NCI-H226 (cell line): ENCODE results near the gene ZNF358.

Source experiments
- DNase-seq: peaks from one replicate; pipeline ENCODE4 v3.0.0-alpha.2; 2015

ZNF358 gene

DNA sequence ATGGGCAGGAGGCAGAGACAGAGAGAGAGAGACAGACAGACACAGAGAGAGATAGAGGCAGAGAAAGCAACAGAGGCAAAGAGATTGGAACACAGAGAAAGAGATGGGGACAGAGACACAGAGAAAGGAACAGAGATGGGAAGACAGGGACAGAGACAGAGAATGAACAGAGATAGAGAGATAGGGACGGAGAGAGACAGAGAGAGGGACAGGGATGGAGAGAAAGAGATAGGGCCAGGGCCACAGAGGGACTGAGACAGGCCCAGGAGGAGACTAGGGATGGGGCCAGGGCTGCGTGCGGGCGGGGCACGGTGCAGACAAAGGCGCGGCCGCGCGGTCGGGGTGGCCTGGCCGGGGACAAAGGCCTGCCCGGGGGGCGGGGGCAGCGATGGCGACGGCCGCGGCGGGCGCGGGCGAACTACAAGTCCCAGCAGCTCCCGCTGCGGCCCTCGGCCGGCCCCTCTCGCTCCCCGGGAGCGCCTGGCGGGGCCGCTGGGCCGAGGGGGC lies at the start of gene ZNF358:
ZNF358 (plus strand) TSS at position 459 of the 507 bp plus-strand sequence. CDS start 3,140 bp downstream, outside the sequence.
- DNase-seq, result no peak

DNA sequence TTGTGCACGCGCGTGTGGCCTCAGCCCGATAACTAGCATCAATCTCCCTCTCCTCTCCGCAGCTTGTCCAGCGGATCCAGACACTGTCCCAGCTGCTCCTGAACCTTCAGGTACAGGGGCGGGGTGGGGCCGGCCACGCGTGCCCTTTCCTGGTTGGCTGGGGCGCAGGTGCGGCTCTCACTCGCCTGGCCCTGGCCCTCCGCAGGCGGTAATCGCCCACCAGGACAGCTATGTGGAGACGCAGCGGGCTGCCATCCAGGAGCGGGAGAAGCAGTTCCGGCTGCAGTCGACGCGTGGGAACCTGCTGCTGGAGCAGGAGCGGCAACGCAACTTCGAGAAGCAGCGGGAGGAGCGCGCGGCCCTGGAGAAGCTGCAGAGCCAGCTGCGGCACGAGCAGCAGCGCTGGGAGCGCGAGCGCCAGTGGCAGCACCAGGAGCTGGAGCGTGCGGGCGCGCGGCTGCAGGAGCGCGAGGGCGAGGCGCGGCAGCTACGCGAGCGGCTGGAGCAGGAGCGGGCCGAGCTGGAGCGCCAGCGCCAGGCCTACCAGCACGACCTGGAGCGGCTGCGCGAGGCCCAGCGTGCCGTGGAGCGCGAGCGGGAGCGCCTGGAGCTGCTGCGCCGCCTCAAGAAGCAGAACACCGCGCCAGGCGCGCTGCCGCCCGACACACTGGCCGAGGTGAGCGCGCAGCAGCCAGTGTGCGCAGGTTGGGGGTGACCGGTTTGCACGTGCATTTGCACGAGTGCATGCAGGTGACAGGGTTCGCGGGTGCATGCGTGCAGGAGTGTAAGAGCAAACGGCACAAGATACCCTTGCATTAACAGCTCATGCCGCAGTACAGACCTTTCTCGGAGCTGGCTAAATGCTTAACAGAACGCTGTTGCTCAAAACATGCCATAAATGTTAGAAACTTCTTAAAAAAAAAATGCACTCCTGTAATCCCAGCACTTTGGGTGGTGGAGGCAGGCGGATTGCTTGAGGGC lies 48.6 kb upstream of the ZNF358 start:
- no peak for DNase-seq

DNA sequence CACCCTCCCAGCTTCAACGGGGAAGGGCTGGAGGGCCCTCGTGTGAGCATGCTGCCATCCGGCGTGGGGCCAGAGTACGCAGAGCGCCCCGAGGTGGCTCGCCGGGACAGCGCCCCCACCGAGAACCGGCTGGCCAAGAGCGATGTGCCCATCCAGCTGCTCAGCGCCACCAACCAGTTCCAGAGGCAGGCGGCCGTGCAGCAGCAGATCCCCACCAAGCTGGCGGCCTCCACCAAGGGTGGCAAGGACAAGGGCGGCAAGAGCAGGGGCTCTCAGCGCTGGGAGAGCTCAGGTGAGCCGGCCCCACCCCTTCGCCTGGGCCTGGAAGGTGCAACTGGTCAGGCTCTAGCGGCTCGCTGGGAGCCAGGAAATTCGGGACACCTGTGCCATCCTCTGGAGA lies 47.1 kb upstream of the ZNF358 start:
- DNase-seq, result no peak

DNA sequence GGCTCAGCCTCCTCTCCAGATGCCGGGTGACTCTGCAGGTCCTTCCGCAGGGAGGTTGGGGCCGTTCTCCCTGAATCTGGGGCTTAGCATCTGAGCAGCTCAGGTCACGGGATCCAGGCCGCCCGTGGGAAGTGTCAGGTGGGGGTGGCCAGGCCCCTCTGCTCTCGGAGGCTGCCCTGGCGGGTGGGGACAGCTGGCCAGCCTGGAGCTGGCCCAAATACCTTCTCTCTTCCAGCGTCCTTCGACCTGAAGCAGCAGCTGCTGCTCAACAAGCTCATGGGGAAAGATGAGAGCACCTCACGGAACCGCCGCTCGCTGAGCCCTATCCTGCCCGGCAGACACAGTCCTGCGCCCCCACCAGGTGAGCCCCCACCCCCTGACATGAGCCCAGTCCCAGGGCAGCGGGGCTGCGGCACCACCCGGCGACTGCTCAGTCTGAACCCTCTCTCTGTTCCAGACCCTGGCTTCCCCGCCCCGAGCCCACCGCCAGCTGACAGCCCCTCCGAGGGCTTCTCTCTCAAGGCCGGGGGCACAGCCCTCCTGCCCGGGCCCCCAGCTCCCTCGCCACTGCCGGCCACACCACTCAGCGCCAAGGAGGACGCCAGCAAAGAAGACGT lies 46.1 kb upstream of the ZNF358 start:
- DNase-seq, result no peak

DNA sequence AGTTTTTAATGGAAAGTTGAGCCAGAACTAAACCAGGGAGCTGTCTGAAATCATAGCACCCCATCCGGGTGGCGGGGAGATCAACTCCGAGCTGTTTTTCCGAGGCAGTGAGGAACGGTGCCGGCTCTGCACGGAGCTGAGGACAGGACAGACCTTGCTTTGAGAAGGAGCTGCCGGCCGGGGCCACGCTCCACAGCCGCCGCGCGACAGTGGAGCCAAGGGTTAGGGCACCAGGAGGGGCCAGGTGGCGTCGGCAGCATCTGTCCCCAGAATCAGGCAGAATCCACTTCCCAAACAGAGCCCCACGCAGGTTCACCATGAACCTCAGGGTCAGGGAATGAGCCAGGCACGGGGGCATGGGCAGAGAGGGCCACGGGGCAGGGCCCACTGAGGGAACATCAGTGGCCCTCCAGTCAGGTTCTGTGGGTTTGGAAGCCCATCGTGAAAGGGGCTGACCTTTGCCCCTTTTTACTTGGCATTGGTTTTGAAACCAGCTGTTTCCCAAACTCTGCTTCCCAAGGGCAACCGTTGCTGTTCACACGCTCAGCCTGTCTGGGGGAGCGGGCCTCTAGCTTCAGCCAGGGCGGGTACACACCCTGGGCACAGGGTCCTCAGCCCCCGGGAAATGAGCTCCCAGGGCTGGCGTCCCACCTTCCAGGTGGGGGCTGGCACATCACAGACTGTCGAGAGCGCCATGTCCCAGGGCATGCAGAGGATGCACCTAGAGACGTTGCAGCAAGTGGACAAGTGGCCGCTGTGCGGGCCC lies 45.2 kb upstream of the ZNF358 start:
- DNase-seq, result no peak

DNA sequence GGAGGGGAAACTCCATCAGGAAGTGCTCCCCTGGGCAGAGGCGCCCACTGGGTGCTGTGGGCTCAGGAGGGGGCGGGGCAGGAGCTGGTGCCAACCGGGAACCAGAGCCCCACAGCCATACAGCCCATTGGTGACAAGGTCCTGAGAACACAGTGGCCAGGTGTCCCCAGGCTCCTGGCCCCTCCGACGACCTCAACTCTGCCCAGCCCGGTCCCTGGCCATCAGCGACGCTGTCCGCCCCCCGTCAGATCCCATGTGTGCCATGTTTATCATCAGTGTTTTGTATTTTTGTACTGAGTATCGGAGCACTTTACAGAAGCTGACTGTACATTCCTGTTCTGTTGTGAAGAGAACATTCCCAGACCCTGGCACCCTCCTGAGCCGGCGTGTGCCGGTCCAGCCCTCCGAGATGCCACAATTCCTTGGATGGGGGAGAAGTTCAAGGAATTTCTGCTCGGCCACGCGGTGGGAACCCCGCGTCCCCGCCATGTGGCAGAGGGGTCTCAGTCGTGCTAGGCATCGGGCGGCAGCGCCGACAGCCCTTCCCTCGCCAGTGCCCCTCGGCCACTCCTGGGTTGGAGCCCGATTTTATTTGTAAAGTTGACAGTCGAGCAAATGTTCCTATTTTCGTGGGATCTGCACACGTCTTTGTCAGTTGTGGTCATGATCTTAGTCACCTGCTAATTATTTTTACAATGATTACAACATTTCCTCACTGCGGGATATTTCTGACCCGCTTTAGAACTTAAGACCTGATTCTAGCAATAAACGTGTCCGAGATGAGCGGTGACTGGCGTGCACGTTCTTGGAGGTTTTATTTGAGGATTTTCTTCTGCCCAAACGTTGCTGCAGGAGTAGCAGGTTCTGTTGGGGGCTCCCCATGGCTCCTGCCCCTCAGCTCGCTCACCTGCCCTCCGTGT lies 43.9 kb upstream of the ZNF358 start:
- DNase-seq, result no peak

DNA sequence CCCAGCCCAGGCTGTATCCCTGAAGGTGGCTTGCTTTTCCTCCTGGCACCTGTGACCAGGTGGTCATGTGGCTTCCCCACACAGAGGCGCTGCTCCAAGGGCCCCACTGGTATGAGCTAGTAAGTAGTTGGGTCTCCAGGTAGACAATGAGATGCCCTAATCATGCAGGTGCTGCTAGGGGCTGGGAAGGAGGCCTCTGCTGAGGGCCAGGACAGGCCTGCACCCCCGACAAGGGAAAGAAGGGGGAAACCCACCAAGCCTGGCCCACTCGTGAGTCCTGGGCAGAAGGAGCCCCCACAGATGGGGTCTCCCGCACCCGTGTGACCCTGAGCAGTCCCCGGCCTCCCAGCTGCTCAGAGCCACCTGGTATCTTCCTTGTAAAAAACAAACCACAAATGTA lies 40.2 kb upstream of the ZNF358 start:
- no peak for DNase-seq

DNA sequence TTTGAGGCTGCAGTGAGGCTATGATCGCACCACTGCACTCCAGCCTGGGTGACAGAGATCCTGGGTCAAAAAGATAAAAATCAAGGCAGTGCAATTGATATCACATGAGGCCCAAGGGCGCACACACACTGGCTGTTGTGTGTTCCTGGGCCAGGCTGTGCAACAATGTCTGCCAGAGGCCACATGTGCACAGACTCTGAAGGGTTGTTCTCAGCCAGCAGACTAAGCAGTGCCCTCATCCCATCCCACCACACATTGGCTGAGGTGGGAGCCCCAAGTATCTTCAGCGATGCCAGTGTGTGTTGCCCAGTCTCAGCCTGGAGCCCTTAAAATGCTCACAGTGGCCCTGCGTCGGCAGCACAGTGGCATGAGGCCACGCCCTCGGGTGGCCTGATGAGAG lies 39.7 kb upstream of the ZNF358 start:
- DNase-seq, result no peak

DNA sequence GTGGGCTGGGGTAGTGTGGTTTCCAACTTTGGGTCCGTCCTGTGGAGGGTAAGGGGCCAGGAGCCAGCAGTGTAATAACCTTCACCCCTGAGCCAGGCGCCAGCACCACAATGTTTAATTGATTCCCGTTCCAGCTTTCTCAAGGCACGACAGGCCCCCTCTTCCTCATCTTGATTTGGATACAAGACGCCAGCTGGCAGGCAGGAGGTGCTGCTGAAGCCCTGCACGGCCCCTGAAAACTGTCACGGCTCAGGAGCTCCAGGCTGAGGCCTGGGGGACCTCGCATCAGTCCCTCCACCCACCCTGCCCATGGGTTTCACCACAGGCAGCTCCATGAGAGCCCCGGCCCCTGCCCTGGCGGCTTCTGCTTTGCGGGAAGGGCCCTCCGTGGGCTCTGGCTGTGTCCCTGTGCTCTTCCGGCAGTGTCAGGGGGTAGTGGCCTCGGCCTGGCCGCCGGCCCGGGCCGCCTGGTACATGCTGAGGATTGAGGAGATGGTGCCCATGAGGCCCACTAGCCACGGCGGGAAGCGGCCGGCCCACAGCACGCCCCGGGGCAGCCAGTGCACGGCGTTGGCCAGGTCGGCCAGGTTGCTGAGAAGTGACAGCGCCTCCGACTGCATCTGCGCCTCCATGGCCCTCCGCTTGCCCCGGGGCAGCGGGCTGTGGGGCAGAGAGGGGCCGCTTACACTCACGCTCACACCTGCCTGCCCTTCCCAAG lies 39.0 kb upstream of the ZNF358 start:
- DNase-seq, result no peak

DNA sequence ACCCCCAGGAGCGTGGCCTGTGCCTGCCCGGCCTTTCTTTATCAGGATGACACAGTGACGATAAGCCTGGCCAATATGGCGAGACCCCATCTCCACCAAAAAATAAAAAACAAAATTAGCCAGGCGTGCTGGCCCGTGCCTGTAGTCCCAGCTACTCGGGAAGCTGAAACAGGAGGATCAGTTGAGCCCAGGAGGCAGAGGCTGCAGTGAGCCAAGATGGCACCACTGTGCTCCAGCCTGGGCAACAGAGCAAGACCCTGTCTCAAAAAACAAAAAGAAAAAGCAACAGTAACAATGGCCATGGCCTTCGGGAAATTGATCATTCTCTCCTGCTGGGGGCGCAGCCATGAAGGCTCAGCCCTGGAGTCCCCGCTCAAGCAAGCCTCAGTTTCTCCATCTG lies 38.1 kb upstream of the ZNF358 start:
- DNase-seq, result no peak

DNA sequence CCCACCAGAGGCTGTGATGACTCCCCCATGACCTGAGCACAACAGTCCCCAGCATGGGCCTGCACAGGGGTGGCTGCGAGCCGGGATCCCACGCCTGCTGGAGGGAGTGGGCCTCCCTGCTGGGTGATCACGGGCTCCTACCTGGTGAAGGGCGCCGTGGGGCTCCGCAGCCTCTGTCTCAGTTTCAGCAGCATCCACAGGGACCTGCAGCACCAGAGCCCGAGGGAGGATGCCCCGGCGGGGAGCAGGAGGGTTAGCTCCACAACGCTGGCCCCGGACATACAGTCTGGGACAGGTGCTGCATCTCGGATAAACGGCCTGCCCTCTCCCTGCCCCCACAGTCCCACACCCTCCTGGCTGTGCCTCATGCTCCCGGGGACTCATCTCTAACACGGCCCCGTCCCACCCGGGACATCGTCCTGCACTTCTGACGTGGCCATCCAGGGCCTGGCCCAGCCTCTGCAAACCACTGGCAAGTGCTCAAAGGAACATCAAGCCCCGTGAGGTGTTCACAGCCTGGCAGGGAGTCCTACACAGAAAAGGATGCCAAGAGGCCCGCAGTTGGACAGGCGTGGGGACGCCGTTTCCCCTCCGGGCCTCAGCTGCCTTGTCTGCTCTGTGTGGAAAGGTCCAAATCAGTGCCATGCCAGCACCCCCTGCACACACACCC lies 37.6 kb upstream of the ZNF358 start:
- no peak for DNase-seq

DNA sequence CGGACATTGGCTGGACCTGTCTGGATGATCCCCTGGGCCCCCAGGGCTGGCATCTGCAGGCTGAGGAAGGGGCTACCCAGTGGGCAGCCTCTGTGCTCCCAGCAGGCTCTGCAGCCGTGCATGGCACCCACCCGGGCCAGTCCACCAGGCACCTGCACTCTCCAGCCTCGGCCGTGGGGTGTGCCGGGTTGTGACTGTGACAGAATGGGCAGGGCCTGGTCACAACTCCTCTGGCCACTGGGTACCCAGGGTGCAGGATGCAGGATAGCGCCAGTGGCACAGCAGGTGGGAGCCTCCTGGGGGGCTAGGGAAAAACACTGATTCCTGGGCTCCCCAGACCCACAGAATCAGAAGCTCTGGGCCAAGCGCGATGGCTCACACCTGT lies 37.1 kb upstream of the ZNF358 start:
- DNase-seq, result no peak

DNA sequence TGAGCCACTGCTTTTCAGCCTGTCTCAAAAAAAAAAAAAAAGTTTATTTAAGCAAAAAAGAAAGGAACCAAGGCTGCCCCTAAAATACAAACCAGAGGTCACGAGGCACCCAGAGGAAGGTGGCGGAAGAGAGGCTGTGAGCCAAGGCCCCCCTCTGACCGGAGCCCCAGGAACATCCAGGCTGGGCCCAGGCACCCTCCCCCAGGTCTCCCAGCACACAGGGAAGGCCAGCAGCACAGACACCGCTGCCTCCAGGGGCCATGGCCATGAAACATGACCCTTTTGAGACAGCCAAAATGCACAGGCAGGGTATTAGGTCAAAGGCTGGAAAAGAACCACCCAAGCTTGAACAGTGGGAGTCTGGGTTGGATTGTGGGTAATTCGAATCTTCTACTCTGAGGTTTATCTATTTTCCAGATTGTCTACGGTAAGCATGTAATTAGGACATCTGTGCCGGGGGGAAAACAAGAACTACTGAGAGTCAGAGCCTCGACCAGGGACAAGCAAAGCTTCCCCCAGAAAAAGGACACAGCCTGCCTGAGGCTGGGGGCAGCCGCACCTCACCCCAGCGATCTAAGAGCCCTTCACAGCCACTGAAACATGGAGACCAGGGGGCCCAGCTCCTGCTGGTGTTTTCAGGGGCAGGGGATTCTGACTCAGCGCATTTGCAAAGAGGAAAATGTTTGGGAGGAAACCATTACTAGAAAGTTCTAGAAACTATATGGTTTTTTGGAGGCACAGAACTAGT lies 35.5 kb upstream of the ZNF358 start:
- DNase-seq, result no peak

DNA sequence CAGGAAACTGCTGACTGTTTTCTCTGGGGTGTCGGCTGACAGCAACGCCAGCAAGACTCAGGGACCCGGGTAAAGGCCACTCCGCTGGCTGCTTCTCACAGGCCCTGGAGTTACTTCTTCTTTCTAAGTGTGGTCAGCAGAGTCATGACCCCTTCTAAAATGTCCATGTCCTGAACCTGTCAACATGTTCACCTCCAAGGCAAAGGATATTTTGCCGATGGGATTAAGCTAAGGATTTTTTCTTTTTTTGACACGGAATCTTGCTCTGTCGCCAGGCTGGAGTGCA lies 35.0 kb upstream of the ZNF358 start:
- DNase-seq, result no peak

DNA sequence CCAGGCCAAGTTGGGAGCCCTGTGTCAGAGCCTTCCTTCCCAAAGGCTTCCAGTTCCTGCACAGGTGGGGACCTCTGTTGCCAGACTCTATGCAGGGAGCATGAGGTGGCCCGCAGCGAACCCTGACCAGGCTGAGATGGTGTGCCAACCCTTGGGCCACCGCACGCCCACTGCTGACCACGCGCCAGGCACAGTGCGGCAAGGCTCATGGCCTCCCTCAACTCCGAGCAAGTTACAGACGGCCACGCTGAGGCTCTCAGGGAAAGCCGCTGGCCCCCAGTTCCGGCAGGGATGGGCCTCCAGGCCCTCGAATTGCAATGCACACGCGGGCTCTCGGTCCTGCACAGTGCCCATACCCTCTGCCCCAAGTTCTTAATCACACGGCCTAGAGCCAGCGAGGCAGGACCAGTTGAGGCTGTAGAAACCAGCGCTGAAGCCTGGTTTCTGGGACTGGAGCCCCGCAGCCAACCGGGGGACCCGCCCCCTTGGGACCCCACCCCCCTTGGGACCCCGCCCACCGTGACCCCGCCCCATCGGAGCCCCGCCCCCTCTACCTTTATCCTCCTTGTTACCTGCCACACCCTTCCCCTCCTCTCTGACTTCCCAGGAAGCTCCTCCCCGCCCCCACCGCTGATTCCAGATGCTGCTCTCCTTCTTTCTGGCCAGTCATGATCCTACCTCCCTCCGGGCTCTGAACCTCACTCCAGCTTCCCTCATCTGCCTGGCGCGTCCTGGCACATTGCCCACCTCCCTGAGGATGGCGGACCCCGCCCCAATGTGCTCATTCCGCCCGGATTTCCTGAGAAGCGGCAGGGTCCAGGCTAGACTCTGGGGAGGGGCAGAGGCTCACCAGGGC lies 33.1 kb upstream of the ZNF358 start:
- DNase-seq, result no peak

DNA sequence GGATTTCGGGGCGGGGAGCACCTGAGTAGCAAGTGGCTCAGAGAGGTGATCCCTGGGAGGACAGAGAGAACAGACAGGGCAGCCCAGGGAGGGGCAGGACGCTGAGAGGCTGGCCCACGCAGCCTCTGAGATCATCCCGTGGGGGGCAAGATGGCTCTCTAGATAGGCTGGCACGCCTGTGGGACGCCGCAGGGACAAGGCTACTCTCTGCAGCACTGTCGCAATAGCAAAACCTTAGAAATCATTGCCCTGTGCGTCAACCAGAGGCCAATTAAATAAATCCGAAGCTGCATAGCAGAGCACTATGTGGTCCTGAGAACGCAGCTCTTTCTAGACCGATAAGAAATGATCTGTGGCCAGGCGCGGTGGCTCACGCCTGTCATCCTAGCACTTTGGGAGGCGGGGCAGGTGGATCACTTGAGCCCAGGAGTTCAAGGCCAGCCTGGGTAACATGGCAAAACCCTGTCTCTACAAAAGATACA lies 32.1 kb upstream of the ZNF358 start:
- no peak for DNase-seq

DNA sequence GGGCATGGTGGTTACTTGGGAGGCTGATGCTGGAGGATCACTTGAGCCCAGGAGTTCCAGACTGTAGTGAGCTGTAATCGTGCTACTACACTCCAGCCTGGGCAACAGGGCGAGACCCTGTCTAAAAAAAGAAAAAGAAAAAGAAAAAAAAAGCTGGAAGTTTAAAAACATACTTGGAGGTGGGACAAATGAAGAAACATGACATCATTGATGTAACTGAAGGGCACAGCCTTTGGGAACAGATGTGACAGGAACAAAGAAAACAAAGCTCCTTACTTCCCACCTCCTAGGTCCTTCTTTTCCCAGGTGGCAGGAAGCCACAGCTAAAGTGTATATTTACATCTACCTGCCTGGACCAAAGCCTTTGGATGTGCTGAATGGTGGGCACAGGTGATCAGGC lies 29.0 kb upstream of the ZNF358 start:
- DNase-seq, result no peak

DNA sequence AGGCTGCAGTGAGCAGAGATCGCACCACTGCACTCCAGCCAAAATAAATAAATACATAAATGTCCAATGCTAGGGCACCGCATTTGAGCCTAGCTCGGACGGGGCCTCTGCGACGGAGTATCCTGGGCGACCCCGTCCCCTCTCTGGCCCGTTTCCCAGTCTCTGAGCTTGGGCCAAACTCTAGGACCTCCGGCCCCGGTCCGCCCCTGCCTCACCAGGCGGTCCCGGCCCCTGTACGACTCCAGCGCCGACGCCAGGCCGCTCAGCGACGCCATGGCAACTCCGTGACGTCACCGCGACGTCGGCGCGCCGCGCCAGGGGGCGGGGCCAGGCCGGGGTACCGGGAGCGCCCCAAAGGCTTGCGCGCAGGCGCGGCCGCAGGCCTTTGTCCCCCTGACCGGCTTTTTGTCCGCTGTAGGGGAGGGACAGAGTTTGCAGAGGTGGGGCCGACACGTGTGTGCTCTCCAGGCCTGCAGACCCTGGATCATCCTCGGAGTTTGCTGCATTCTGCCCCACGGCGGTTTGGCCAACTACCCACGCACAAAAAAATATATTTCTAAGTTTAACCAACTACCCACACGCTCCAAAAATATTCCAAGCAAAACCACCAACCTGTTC lies 27.1 kb upstream of the ZNF358 start, which contains the start of gene PEX11G:
PEX11G (minus strand) TSS at position 300 of the 618 bp plus-strand sequence; CDS start at position 275, 25 bp downstream.
- peak; percentile 76 for DNase-seq

DNA sequence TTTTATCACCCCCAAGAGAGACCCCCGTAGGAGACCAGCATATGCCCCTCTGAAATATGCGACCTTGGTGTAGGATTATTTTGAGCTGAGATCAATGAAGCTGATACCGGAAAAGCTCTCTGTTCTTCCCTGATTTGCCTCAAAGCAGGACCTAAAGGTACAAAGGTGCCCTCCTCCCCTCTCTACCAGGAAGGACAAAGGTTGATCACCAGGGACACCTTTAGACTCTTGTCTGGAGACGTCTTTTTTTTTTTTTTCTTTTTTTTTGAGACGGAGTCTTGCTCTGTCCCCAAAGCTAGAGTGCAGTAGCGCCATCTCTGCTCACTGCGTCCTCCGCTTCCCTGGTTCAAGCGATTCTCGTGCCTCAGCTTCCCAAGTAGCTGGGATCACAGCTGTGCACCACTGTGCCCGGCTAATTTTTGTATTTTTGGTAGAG lies 26.3 kb upstream of the ZNF358 start:
- DNase-seq, result no peak
